GM21528 (cell line): ENCODE data around the gene STXBP5.
"Not testable (repeated sequence)": the region's sequence is repeated elsewhere in the genome, so short reads cannot be mapped to it uniquely, and the experiment has no call there.

Experiments
- ATAC-seq: cut with Tn5 transposase; IDR thresholded peaks from one replicate; pipeline ENCODE4 v1.9.1; 2021; ENCODE audit warnings: mild to moderate bottlenecking, moderate library complexity; ENCODE audit not compliant: unreplicated experiment, low FRiP score

Gene STXBP5

GRCh38 chr6:147234685-147235084, 30.5 kb downstream of the STXBP5 start:
- ATAC-seq = no peak

GRCh38 chr6:147238164-147238563, 33.9 kb downstream of the STXBP5 start:
- ATAC-seq = no peak

- no peak for ATAC-seq
Observed at GRCh38 chr6:147238906-147239305, 34.7 kb downstream of the STXBP5 start.

GRCh38 chr6:147244832-147245231, 40.6 kb downstream of the STXBP5 start:
- no peak for ATAC-seq

- ATAC-seq = no peak
Observed at GRCh38 chr6:147245693-147246092, 41.5 kb downstream of the STXBP5 start.

GRCh38 chr6:147246853-147247635, 42.8 kb downstream of the STXBP5 start:
- ATAC-seq = no peak

- no peak for ATAC-seq
Observed at GRCh38 chr6:147248859-147249258, 44.6 kb downstream of the STXBP5 start.

GRCh38 chr6:147251072-147251471, 46.9 kb downstream of the STXBP5 start:
- ATAC-seq = no peak

- not testable (repeated sequence) for ATAC-seq
Observed at GRCh38 chr6:147254929-147255473, 50.8 kb downstream of the STXBP5 start.

- no peak for ATAC-seq
Observed at GRCh38 chr6:147255948-147256674, 51.9 kb downstream of the STXBP5 start.

GRCh38 chr6:147257760-147258159, 53.5 kb downstream of the STXBP5 start:
- no peak for ATAC-seq

GRCh38 chr6:147260091-147260490, 55.9 kb downstream of the STXBP5 start:
- ATAC-seq = no peak

- no peak for ATAC-seq
Observed at GRCh38 chr6:147262946-147263345, 58.7 kb downstream of the STXBP5 start.

GRCh38 chr6:147266821-147267220, 62.6 kb downstream of the STXBP5 start:
- no peak for ATAC-seq

GRCh38 chr6:147267658-147268057, 63.4 kb downstream of the STXBP5 start:
- no peak for ATAC-seq

- ATAC-seq = no peak
Observed at GRCh38 chr6:147268254-147268653, 64.0 kb downstream of the STXBP5 start.

GRCh38 chr6:147274012-147274411, 69.8 kb downstream of the STXBP5 start:
- ATAC-seq = no peak

GRCh38 chr6:147274776-147275175, 70.6 kb downstream of the STXBP5 start:
- ATAC-seq = no peak

GRCh38 chr6:147278891-147279290, 74.7 kb downstream of the STXBP5 start:
- ATAC-seq = no peak

- ATAC-seq = no peak
Observed at GRCh38 chr6:147279427-147279826, 75.2 kb downstream of the STXBP5 start.

- no peak for ATAC-seq
Observed at GRCh38 chr6:147281895-147282565, 77.8 kb downstream of the STXBP5 start.
